ENCODE data around the gene CNPY2. TPM values are rescaled to one million over a fixed set of nuclear protein-coding genes. Genes with fewer than 3 reads are reported as not detected.
"Not testable (repeated sequence)": the region's sequence is repeated elsewhere in the genome, so short reads cannot be mapped to it uniquely, and the experiment has no call there.

The CNPY2 gene
- total RNA-seq, 2 experiments from 2014 or later: 81.0 to 81.7 TPM

DNA sequence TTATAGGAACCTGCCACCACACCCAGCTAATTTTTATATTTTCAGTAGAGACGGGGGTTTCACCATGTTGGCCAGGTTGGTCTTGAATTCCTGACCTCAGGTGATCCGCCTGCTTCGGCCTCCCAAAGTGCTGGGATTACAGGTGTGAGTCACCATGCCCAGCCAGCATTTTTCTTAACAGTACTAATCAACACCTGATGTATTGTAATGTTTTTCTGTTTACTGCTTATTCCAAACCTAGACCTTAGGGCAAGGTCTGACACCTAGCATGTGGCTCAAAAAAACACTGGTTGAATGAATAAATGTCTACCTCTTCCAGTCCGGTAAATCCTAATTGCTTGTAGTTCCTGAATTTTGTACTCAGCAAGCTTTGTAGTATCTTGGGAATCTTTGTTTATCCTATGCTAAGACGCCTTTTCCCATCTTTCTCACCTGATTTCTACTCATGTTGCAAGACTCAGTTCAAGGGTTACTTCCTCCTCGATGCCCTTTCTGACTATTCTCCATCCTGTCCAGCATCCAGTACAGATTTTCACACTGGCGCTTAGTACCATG lies 15.2 kb upstream of the CNPY2 start:
- Mint-ChIP-seq H3K4me3 (no peak overlapping the region), H3K27ac (peak overlapping the region; percentile 48), H3K36me3 (ENCODE audit: low read depth) (peaks cover 16% of the 10 kb centered on the region), H3K4me1 (ENCODE audit: low read depth) (peaks cover 16% of the 10 kb centered on the region), H3K27me3 (no peaks in the 10 kb centered on the region), H3K9me3 (no peaks in the 10 kb centered on the region)
- ATAC-seq (no peak), DNase-seq (no peak)
- intact Hi-C loops (cut with micrococcal nuclease): no loop called here
- TF ChIP-seq, protein P1, sequence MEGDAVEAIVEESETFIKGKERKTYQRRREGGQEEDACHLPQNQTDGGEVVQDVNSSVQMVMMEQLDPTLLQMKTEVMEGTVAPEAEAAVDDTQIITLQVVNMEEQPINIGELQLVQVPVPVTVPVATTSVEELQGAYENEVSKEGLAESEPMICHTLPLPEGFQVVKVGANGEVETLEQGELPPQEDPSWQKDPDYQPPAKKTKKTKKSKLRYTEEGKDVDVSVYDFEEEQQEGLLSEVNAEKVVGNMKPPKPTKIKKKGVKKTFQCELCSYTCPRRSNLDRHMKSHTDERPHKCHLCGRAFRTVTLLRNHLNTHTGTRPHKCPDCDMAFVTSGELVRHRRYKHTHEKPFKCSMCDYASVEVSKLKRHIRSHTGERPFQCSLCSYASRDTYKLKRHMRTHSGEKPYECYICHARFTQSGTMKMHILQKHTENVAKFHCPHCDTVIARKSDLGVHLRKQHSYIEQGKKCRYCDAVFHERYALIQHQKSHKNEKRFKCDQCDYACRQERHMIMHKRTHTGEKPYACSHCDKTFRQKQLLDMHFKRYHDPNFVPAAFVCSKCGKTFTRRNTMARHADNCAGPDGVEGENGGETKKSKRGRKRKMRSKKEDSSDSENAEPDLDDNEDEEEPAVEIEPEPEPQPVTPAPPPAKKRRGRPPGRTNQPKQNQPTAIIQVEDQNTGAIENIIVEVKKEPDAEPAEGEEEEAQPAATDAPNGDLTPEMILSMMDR (IDR thresholded peaks at IDR 0.05): no peak
- ChIA-PET POLR2A (interaction anchor here (0.6 to 1.9 kb wide), 3 partner anchors 12 to 119 kb away, joined by 3 to 10 read pairs (median 4); partner anchors contain the start of gene TIMELESS), CTCF (interaction anchor here (1.7 kb wide), 1 partner anchor 15 kb away, joined by 4 read pairs; no protein-coding TSS in a partner anchor)

GRCh38 chr12:56326533-56326932 lies 10.7 kb upstream of the CNPY2 start:
- no peak for ATAC-seq

GRCh38 chr12:56326126-56326525 lies 10.3 kb upstream of the CNPY2 start:
- ChIA-PET CTCF (interaction anchor here (1.0 kb wide), 1 partner anchor 13 kb away, joined by 5 read pairs; the partner anchor contains the start of gene IL23A), POLR2A (no interaction called here)
- Mint-ChIP-seq H3K4me1 (ENCODE audit: low read depth) (peaks cover 3% of the 10 kb centered on the region), H3K36me3 (ENCODE audit: low read depth) (peaks cover 24% of the 10 kb centered on the region), H3K27ac (no peak overlapping the region), H3K27me3 (no peaks in the 10 kb centered on the region), H3K9me3 (no peaks in the 10 kb centered on the region), H3K4me3 (no peak overlapping the region)
- TF ChIP-seq, protein P1 (IDR thresholded peaks at IDR 0.05): no peak
- DNase-seq: no peak
- no peak for ATAC-seq
- intact Hi-C loops (cut with micrococcal nuclease): no loop called here

More at GRCh38 chr12:56326533-56326932, 10.7 kb upstream of the CNPY2 start:
- H3K4me1 Mint-ChIP-seq (ENCODE audit: low read depth): peaks cover 6% of the 10 kb centered on the region
- TF ChIP-seq, protein P1 (IDR thresholded peaks at IDR 0.05): no peak
- no peak for DNase-seq
- ChIA-PET CTCF (no interaction called here), POLR2A (interaction anchor here (1.0 kb wide), 1 partner anchor 12 kb away, joined by 3 read pairs; no protein-coding TSS in a partner anchor)
- H3K4me3 Mint-ChIP-seq: no peak overlapping the region
- H3K27ac Mint-ChIP-seq: no peak overlapping the region
- H3K9me3 Mint-ChIP-seq: no peaks in the 10 kb centered on the region
- peaks cover 27% of the 10 kb centered on the region for H3K36me3 Mint-ChIP-seq (ENCODE audit: low read depth)
- no peaks in the 10 kb centered on the region for H3K27me3 Mint-ChIP-seq
- intact Hi-C loops (cut with micrococcal nuclease): no loop called here

DNA sequence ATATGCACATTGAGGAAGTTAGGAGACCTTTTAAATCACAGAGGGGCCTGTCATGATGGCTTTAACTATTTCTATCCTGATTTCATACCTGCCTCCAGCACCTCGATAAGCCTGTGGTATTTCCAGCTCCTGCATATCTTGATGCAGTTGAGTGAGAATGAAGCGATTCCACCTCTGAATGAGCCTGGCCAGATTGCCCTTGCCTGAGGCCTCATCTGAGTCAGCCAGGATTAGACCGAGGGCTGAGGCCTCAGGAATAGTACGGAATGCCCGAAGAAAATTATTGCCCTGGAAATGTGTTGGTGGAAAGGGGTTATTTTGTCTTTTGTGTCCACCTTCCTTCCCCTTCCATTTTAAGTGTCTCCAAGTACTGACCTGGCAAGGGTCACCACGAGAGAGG lies 8.4 kb upstream of the CNPY2 start:
- peaks cover 29% of the 10 kb centered on the region for H3K36me3 Mint-ChIP-seq (ENCODE audit: low read depth)
- DNase-seq (no peak), ATAC-seq (no peak)
- no peaks in the 10 kb centered on the region for H3K9me3 Mint-ChIP-seq
- H3K27ac Mint-ChIP-seq: no peak overlapping the region
- ChIA-PET POLR2A (interaction anchor here (1.0 to 1.2 kb wide), 4 partner anchors 8 to 15 kb away, joined by 3 to 4 read pairs (median 4); partner anchors contain the start of genes CNPY2 and PAN2), CTCF (interaction anchor here (1.1 kb wide), 1 partner anchor 9 kb away, joined by 5 read pairs; the partner anchor contains the start of gene PAN2)
- H3K4me1 Mint-ChIP-seq (ENCODE audit: low read depth): peaks cover 2% of the 10 kb centered on the region
- intact Hi-C loops (cut with micrococcal nuclease): no loop called here
- TF ChIP-seq, protein P1 (IDR thresholded peaks at IDR 0.05): no peak
- no peak overlapping the region for H3K4me3 Mint-ChIP-seq
- no peaks in the 10 kb centered on the region for H3K27me3 Mint-ChIP-seq

DNA sequence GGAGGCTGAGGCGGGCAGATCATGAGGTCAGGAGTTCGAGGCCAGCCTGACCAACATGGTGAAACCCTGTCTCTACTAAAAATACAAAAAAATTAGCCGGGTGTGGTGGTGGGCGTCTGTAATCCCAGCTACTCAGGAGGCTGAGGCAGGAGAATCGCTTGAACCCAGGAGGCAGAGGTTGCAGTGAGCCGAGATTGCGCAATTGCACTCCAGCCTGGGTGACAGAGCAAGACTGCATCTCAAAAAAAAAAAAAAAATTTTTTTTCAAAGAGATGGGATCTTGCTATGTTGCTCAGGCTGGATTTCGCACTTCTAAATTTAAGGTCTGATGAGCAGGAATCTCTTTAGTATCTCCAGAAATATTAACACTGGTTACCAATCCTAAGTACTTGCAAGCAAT lies 5.8 kb upstream of the CNPY2 start:
- peaks cover 24% of the 10 kb centered on the region for H3K36me3 Mint-ChIP-seq (ENCODE audit: low read depth)
- H3K27me3 Mint-ChIP-seq; H3K27ac Mint-ChIP-seq; H3K4me3 Mint-ChIP-seq; ATAC-seq; H3K9me3 Mint-ChIP-seq; DNase-seq; H3K4me1 Mint-ChIP-seq (ENCODE audit: low read depth); intact Hi-C loops (cut with micrococcal nuclease); POLR2A ChIA-PET: not testable (repeated sequence)
- CTCF ChIA-PET: interaction anchor here (0.9 kb wide), 1 partner anchor 9 kb away, joined by 3 read pairs; no protein-coding TSS in a partner anchor
